Large intestine (tissue), 3 donors: ENCODE data around the gene TAS2R8. TPM values are rescaled to one million over a fixed set of nuclear protein-coding genes. Genes with fewer than 3 reads are reported as not detected.

Experiments used
- DNase-seq, 2 donors: peaks; one replicate each; pipeline versions ENCODE4 v3.0.0 to v3.0.0-alpha.2; 2013
- H3K27ac ChIP-seq: one replicate; pipeline ENCODE4 v1.5.1; 2013; ENCODE audit warnings: low read length
- H3K27me3 ChIP-seq: 2 replicates; pipeline ENCODE4 v1.6.1; 2013; ENCODE audit warnings: low read length; ENCODE audit not compliant: control insufficient read depth, insufficient read depth
- H3K36me3 ChIP-seq: 2 replicates; pipeline ENCODE4 v1.6.1; 2013; ENCODE audit warnings: low read length; ENCODE audit not compliant: control insufficient read depth, insufficient read depth
- H3K4me1 ChIP-seq: one replicate; pipeline ENCODE4 v1.6.1; 2013; ENCODE audit warnings: low read length; ENCODE audit not compliant: control insufficient read depth, insufficient read depth
- H3K4me3 ChIP-seq: one replicate; pipeline ENCODE4 v1.5.1; 2013; ENCODE audit warnings: low read length
- H3K9me3 ChIP-seq: one replicate; pipeline ENCODE4 v1.6.1; 2013; ENCODE audit warnings: mild to moderate bottlenecking, low read depth, low read length, moderate library complexity; ENCODE audit not compliant: control insufficient read depth
- WGBS: methylation state at CpG from one replicate; pipeline ENCODE4 v1.1.5; 2013; ENCODE audit warnings: low lambda C conversion rate; ENCODE audit not compliant: insufficient coverage; 5-methylcytosine and 5-hydroxymethylcytosine counted together
- polyA plus RNA-seq: library from polyadenylated mRNA; unstranded; fragments of 120-200 nt; gene quantifications from one replicate; pipeline ENCODE4 v1.2.1, GENCODE V29; 2013

TAS2R8 gene
- polyA plus RNA-seq, 1 donor, result not detected

DNA sequence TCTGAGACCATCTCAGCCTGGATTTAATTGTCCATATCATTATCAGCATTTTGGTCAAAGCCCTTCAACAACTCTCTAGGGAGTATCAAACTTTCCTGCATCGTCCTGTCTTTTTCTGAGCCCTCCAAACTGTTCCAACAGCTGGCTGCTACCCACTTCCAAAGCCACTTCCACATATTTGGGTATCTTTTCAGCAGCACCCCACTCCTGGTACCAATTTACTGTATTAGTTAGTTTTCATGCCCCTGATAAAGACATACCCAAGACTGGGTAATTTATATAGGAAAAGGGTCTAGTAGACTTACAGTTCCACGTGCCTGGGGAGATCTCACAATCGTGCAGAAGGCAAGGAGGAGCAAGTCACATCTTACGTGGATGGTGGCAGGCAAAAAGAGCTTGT lies 50.9 kb downstream of the TAS2R8 start:
- no peaks in the 10 kb centered on the region for H3K9me3 ChIP-seq
- H3K36me3 ChIP-seq, result no peaks in the 10 kb centered on the region
- DNase-seq, result no peak
- H3K4me1 ChIP-seq, result peaks cover 4% of the 10 kb centered on the region
- no peak overlapping the region for H3K27ac ChIP-seq
- WGBS, result 90% methylated on average over 2 of the region's 4 CpGs
- H3K27me3 ChIP-seq, result no peaks in the 10 kb centered on the region
- no peak overlapping the region for H3K4me3 ChIP-seq

Other genes starting within 250 kb of the TAS2R8 start
- 24.1 TPM for gene MAGOHB, start 193.7 kb downstream of the TAS2R8 start, polyA plus RNA-seq
- gene STYK1, start 133.2 kb downstream of the TAS2R8 start, polyA plus RNA-seq, result 0.94 TPM
- 140 TPM for gene YBX3, start 84.0 kb downstream of the TAS2R8 start, polyA plus RNA-seq
- not detected for gene TAS2R7, start 4.7 kb downstream of the TAS2R8 start, polyA plus RNA-seq
- not detected for gene TAS2R9, start 2.9 kb upstream of the TAS2R8 start, polyA plus RNA-seq
- 1.2 TPM for gene TAS2R10, start 19.1 kb upstream of the TAS2R8 start, polyA plus RNA-seq
- gene PRR4, start 42.2 kb upstream of the TAS2R8 start, polyA plus RNA-seq, result 6.1 TPM
- 7.3 TPM for gene PRH1, start 77.0 kb upstream of the TAS2R8 start, polyA plus RNA-seq
- gene TAS2R13, start 102.3 kb upstream of the TAS2R8 start, polyA plus RNA-seq, result 0.03 TPM
- gene PRH2, start 122.0 kb upstream of the TAS2R8 start, polyA plus RNA-seq, result 0.55 TPM
- 3.5 TPM for gene TAS2R14, start 132.0 kb upstream of the TAS2R8 start, polyA plus RNA-seq
- gene TAS2R50, start 179.6 kb upstream of the TAS2R8 start, polyA plus RNA-seq, result 0.04 TPM
- gene TAS2R20, start 191.0 kb upstream of the TAS2R8 start, polyA plus RNA-seq, result 2.5 TPM
- gene TAS2R19, start 215.3 kb upstream of the TAS2R8 start, polyA plus RNA-seq, result 0.87 TPM
- gene TAS2R31, start 224.1 kb upstream of the TAS2R8 start, polyA plus RNA-seq, result 0.82 TPM